GM18502 (cell line): Measurements from ENCODE around the gene THSD7A.
A peak's percentile ranks its signal among the peaks of the same experiment; 100 is the strongest.

Source experiments
- ATAC-seq: cut with Tn5 transposase; IDR thresholded peaks from one replicate; pipeline ENCODE4 v1.9.1; 2021; ENCODE audit warnings: mild to moderate bottlenecking; ENCODE audit not compliant: unreplicated experiment, poor library complexity

Gene THSD7A

DNA sequence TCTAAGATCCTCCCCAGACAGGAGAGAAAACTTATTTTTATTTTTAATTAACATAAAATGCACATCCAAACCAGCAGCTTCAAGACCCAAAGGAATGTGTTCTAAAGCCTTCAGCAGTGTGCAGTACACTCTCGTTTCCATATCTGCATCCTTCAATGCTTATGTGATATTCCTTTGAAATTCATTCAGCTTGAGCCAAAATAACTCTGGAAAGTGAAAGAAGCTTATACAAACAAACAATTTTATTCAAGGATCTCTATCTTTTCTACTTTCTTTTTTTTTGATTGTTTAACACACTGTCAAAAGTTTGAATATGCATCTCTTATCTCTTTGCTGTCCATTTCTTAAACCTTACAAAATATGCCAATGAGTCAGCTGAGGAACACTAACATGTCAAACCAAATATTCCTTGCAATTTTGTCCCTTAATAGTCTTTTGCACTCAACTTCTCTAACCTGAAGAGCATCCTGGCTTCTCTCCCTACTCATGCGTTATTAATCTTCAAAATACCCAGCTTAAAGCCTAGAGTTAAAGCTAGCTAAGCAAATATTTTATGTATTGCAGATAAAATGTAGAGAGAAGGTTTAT, 124.3 kb downstream of the THSD7A start:
- ATAC-seq, result no peak

DNA sequence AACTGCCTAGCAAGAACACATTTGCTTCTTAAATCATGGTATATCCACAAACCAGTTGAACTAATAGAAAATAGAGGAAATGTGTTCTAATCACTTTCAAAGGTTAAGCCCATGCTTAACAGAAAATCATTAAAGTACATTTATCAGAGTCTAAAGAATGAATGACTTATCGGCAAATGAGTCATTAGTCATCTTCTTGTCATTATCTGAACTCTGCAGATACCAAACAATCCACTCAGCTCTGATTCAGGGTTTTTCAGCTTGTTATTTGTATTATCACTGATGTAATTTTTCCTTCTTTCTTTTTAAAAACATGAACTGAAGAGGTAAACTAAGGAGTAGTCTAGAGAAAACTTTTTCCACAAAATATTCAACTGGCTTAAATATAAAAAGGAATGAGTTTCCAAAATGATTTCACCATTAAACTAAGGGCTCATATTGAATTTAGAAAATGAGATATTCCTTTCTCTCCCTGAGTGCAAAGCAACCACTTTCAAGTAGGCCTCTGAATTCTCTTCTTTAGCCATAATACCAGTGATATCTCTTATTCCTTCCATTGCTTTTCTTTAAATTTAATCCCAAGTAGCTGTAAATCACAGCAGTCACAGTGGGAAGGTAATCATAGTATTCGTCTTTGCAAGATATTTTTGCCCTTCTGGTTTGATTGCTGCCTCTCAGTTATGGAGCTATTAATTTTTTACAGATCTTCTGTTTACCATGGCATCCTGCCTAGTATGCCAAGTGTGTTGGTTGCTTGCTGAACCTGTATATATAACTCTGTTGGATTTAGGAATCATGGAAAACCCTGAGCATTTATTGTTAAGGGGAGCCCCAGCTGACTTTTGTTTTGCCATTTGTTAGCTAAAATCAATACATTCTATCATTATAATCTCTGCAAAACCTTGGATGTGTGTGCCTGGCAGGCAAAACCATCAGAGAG, 125.1 kb downstream of the THSD7A start:
- ATAC-seq, result no peak

DNA sequence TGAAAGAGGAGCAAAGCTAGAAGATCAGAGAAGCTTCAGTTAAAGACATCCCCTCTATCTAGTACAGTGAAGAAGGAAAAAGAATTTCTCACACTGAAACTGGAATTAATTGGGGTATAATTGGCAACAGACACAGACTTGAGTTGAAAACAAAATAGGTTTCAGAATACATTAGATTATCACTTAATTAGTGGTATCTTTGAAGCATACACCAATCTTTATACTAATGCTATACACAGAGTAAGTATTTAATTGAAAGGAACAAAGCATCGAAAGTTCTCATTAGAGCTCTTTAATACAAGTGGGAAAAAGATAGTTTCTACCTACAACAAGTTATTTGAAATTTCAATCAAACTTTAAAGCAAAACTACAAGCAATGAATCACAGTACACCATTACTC, 128.2 kb downstream of the THSD7A start:
- no peak for ATAC-seq

DNA sequence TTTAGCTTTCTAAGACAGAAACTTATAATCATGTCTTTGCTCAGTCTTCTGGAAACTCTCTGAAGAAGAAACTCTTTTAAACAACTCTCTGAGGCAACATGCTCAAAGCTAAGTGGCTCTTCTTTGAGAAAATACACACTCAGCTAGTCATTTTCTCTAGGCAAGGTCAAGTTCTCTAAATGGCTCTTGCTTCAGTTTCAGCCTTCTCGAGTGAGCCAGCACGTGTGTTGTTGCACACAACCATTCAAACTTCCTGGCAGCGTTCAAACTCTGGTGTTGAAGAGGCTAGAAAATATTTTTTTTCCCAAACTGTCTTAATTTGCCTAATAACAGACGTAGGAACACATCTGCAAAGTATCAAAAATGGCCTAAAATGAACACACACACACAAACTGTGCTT, 129.1 kb downstream of the THSD7A start:
- ATAC-seq, result no peak

DNA sequence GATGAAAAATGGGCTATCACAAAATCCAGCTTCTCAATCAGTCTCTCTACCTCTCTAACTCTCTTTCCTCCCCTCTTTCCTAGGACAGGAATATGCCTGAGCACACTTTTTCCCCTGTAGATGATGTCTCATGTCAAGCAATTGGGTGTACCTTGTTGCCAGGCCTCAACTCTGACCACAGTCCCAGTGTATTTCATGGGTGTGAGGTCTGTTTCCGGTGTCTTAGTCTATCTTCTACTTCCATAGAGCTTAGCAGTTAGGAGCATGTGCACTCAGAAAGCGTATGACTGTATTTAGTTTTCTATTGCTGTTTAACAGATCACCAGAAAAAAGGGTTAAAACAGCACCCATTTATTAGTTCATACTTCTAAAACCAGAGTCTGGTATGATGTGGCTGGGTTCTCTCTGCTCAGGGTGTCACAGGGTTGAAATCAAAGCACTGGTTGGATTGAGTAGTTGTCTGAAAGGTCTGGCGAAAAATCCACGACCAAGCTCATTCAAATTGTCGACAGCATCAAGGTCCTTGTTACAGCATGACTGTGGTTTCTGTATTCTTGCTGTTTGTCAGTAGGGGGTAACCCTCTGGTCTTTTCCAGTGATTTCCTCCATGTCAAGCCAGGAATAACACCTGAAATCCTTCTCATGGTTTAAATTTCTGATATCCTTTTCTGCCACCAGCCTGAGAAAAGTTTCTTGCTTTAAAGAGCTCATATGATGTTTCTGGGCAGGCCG, 130.0 kb downstream of the THSD7A start:
- no peak for ATAC-seq

DNA sequence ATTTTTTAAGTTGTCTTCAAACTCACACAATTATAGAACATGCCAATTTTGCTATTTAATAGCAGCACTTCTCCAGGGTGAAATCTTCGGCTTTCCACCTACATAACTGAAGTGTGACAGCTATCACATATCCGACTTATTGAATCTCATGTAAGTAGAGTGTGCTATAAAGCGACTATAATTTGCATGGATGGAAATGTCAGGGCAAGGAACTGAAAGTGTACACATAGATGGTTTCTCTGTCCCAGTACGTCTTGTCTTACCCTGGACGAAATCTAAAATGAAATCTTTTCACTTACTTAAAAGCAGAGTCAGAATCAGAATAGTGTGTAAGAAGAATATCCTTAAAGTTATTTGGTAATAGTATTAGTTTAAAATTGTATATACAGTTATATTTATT, 132.3 kb downstream of the THSD7A start:
- ATAC-seq, result no peak

DNA sequence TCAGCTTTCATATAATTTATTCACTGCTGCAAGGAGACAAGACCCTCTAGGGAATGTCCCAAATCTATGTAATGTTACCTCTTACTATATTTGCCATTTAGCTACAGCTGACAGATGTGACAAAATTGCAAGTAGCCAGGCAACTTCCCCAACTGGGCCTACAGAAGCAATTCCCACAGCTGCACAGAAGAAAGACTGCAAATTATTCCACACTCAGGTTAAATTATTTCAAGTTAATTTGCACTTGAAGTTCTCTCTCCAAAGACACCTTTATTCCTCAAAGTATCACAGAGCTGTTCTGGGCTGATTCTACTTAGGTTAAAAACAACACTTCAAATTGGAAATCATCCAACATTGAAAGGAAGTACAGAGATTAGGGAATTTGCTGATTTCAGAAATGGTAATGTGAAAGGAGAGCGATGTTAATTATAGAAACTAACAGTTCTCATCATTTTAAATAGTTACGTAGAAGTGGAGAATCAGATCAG, 133.6 kb downstream of the THSD7A start:
- no peak for ATAC-seq

DNA sequence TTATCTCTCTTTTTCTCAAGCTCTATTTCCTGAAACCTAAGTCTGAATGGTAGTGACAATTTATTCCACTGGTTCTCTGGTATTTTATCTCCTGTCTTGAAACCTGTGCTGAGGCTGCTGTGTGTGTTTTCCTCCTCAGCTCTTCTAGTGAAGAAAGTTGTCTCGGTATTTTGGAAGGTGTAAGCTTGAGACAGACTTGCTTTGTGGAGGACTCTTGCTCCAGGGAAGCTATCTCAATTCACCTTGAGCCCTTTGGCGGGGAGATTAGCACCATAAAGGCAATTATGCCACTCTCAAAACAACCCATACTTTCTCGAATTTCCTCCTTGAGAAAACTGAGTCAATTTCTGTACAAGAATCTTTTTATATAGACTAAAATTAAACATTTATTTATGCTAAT, 141.6 kb downstream of the THSD7A start:
- ATAC-seq, result no peak

DNA sequence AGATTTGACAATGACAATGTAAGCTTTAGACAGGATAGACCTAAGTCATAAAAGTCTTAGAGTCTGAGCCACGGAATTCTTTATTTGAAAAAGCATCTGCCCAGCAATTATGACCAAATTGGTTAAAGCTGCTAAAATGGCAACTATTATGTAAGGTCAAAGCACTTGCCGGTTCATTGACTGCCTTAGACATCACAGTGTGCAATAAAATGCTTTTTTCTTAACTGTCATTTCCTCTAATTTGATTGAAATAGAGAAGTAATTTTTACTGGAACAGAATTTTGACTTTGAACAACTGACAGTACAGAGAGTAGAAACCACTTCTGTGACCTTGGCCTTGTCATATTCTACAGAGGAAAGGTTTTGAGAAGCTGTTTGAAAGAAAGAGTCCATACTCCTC, 142.9 kb downstream of the THSD7A start:
- no peak for ATAC-seq

DNA sequence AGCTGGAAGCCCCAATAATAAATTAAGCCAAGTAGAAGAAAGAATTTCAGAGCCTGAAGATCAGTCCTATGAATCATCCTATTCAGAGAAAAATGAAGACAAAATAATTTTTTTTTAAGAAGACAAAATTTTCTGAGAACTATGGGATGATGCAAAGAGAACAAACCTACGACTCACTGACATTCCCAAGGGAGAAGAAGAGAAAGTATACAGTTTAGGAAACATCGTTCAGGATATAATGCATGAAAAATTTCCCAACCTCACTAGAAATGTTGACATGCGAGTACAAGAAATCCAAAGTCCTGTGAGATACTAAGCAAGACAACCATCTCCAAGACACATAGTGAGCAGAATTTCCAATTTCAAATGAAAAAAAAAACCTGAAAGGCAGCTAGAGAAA, 150.5 kb downstream of the THSD7A start:
- ATAC-seq, result no peak

DNA sequence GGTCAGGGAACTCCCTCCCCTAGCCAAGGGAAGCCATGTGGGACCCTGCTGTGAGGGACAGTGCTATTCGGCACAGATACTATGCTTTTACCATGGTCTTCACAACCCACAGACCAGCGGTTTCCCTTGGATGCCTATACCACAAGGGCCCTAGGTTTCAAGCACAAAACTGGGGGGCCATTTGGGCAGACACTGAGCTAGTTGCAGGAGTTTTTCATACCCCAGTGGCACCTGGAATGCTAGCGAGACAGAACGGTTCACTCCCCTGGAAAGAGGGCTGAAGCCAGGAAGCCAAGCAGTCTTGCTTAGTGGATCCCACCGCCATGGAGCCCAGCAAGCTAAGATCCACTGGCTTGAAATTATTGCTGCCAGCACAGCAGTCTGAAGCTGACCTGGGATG, 156.8 kb downstream of the THSD7A start:
- ATAC-seq, result no peak

DNA sequence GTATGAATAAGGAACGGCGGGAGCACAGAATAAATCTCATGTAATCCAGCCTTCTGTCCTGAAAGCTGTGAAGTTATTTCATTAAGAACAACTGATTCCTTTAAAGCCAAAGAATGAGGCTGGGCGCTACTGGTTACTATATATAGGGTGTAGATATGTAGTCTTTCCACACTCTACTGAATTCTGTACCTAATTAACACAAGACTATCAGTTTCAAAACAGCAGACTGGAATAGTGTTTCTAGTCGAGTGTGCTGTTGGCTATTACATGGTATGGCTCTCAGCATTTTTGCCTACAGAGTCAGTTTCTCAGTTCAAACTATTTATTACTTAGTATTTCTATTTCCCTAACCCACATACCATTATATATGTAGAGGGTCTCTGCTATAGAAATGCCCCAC, 163.3 kb downstream of the THSD7A start:
- ATAC-seq, result no peak

DNA sequence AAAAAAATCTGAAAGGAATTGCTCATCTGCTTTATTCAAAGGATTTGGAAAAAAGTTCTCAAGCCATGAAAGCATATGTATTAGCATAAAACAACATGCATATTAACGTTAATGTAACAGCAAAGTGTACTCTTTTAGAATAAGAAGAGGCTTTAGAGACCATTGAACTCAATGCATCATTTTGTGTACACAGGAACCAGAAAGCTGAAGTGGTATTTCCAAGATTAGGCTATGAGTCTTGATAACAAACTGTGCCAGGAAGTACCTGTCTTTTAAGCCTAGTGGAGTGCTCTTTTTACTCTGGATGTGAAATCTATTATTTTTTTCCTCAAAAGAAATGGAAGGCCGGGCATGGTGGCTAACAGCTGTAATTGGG, 164.2 kb downstream of the THSD7A start:
- no peak for ATAC-seq

DNA sequence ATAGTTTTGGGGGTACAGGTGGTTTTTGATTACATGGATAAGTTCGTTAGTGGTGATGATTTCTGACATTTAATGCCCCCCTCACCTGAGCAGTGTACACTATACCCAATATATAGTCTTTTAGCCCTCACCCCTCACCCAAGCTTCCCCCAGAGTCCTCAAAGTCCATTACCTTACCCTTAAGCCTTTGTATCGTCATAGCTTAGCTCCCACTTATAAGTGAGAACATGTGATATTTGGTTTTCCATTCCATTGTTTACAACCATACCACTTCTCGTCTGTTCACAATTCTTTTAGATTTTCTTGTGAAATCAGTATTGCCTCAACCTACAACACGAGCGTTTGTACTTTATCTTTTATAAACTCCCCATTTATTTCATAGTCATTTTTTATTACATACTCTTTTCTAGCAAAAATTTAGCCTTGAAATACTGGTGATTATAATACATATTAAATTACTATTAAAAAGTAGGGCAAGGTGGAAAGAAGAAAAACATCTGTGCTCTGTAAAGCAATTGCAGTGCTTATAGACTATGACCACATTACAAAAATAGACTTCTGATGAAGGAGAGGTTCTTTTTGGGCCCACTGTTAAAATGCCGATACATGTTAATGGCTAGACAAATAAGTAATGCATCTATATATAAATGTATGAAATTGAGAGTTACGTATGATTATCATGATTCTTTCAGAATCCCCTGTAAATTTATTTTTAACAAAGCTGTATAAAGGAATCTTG, 164.8 kb downstream of the THSD7A start:
- no peak for ATAC-seq

DNA sequence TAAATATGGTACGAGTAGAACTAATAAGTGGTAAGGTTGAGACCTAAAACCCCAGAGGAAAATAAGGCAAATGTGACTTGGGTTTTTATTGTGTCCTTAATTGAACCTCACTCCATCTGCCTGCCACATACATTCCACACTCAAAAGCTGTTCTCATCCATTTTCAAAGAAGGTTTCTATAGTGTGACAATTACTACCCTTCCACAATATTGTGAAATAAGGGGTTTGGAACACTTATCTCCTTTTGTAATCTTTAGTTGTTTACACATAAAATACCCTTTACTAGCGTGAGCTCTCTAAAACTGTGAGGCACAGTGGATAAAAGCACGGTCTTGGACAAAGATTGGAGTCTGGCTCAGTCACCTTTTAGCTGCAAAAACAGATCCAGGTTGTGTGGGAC, 166.6 kb downstream of the THSD7A start:
- ATAC-seq, result no peak

DNA sequence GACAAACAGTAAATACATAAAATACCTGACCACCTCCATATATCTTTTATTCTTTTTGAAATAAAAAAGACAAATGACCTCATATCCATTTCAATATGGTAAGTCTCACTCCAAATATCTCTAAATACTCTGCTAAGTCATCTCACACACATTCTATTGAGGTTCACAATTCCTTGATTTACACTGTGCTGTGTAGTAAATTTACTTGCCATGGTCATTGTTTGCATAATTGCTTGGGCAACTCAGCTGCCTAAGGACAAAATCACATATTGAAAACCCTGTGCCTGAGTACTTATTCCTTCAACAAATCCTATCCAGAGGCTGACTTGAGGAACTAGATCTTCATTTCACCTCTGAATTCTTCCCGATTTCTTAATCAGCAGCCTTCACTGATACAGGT, 176.4 kb downstream of the THSD7A start:
- no peak for ATAC-seq

DNA sequence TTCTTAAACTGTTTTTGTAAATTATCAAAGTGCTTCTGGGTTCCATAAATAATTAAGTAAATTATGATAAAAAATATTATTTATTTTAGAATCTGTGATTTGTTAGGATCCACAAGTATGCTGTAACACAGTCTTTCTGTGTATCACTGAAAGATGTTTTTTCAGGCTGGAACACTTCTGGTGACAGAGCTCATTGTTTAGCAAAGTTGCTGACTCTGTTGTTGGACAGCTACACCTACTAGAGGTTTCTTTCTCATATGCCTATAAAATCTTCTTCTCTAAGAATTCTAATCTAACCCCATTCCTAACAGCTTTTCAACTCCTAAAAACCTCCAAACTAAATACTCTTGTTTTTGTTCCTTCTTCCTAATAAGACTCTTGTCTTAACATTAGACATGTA, 176.8 kb downstream of the THSD7A start:
- ATAC-seq, result no peak

DNA sequence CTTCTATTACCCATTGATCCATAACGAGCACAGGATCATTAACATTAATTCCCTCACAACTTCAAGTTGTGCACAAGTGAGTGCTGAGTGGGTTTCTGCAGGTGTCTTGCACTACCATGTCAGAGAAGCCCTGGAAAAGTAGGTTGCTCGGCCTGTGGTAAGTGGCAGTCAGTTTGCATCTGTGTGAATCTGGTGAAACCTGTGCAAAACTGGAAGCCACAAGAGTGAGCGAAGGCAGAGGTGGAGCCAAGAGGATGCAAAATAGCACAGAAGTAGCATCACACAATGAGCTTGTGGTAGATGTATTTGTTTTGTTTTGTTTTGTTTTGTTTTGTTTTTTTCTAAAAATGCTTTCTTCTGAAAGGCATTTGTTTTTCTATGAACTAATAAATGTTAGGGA, 181.5 kb downstream of the THSD7A start:
- peak; percentile 39 for ATAC-seq

DNA sequence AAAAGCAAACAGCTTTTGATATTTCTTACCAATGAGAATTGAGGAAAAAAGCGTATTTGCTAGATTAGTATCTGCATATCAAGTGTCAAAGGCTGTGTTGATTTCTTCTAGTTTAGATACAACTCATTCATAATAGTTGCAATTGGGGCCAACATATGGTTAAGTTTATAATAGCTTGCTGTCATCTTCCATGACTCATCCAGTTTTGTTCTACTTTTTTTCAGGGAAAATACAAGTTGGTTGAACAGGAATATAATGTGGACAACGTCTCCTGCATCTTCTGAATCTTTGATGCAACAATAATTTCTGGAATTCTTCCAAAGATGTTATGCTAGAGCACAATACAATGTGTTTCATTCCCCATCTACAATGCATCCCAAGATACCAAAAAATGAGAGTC, 182.0 kb downstream of the THSD7A start:
- no peak for ATAC-seq

DNA sequence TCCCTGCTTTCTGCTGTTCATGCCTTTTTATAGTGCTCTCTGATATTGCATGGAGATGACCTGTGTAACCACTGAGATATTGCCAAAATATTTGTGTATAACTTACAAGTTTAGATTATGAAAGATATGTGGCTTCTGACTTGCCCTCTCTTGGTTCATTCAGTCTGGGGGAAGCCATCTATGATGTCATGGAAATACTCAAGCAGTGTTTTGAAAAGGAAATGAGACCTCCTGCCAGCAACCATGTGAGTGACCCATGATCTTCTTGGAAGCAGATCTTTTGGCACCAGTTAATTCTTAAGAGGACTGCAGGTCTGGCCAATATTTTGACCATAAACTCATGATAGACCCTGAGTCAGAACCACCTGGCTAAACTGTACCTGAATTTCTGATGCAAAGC, 183.0 kb downstream of the THSD7A start:
- no peak for ATAC-seq

DNA sequence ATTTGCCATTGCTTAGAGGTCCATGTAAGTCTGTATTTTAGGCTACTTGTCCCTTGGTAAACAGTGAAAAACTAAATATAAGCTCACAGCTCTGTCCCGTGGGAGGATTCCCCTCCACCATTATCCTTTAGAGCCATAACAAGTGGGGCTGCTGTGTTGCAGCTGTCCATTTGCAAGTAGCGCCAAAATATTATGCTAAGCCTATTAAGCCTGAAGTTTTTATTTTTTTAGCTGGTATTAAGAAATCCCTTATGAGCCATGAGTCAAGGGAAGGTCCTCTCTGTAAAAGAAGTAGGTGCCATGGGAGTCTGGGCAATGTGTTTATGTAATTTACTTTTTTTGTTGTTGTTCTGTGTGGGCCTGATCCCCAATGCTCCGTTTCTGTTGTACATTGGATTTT, 183.9 kb downstream of the THSD7A start:
- no peak for ATAC-seq
